Activated T-helper 1 cell treated with anti-CD3 and anti-CD28 coated beads, Interleukin-2, amount 50 U/mL, for 16 hours (primary cell): ENCODE results near the gene CDK5RAP2.
"Not testable (repeated sequence)": the region's sequence is repeated elsewhere in the genome, so short reads cannot be mapped to it uniquely, and the experiment has no call there.

ENCODE experiments used
- DNase-seq, 2 donors: peaks; one replicate each; pipeline ENCODE4 v3.0.0-alpha.2; 2020; ENCODE audit warnings: low read depth in 1 of 2, low spot score in 1 of 2

Gene CDK5RAP2

GRCh38 chr9:120474591-120475243 is 105.2 kb downstream of the CDK5RAP2 start:
- DNase-seq = no peak

- no peak for DNase-seq
These were observed 106.4 kb downstream of the CDK5RAP2 start for GRCh38 chr9:120473608-120474007.

GRCh38 chr9:120465685-120466407 is 114.1 kb downstream of the CDK5RAP2 start:
- no peak for DNase-seq

GRCh38 chr9:120464887-120465421 is 115.0 kb downstream of the CDK5RAP2 start:
- DNase-seq = no peak

GRCh38 chr9:120464176-120464886 is 115.6 kb downstream of the CDK5RAP2 start:
- DNase-seq = no peak

GRCh38 chr9:120463765-120464164 is 116.2 kb downstream of the CDK5RAP2 start:
- DNase-seq = no peak

- DNase-seq = not testable (repeated sequence)
These were observed 118.3 kb downstream of the CDK5RAP2 start for GRCh38 chr9:120461677-120462076.

- no peak for DNase-seq
These were observed 123.7 kb downstream of the CDK5RAP2 start for GRCh38 chr9:120456218-120456617.

- DNase-seq = no peak
These were observed 125.5 kb downstream of the CDK5RAP2 start for GRCh38 chr9:120454467-120454866.

- DNase-seq = no peak
These were observed 126.2 kb downstream of the CDK5RAP2 start for GRCh38 chr9:120453792-120454191.

GRCh38 chr9:120452631-120453030 is 127.3 kb downstream of the CDK5RAP2 start:
- no peak for DNase-seq

GRCh38 chr9:120450916-120451315 is 129.1 kb downstream of the CDK5RAP2 start:
- DNase-seq = no peak

- DNase-seq = no peak
These were observed 130.4 kb downstream of the CDK5RAP2 start for GRCh38 chr9:120449566-120449965.

- no peak for DNase-seq
These were observed 131.9 kb downstream of the CDK5RAP2 start for GRCh38 chr9:120447959-120448500.

- DNase-seq = no peak
These were observed 133.3 kb downstream of the CDK5RAP2 start for GRCh38 chr9:120446671-120447070.

- no peak for DNase-seq
These were observed 136.0 kb downstream of the CDK5RAP2 start for GRCh38 chr9:120443976-120444375.

- no peak for DNase-seq
These were observed 136.5 kb downstream of the CDK5RAP2 start for GRCh38 chr9:120443489-120443888.

GRCh38 chr9:120442308-120442995 is 137.5 kb downstream of the CDK5RAP2 start:
- DNase-seq = no peak

GRCh38 chr9:120441426-120442307 is 138.3 kb downstream of the CDK5RAP2 start:
- DNase-seq = no peak

GRCh38 chr9:120440791-120441190 is 139.2 kb downstream of the CDK5RAP2 start:
- no peak for DNase-seq
